ENCODE results near the gene CLCN4.

Gene CLCN4

GRCh38 chrX:10111364-10112148 lies 45.2 kb upstream of the CLCN4 start:
- no peak overlapping the region for H3K4me3 ChIP-seq (ENCODE audit: low read depth, low read length)
- TF ChIP-seq CTCF (IDR thresholded peaks at IDR 0.05; ENCODE audit: low read depth, low read length, missing control alignments) = no peak
- DNase-seq (ENCODE audit: low read depth) = peak; percentile 47

GRCh38 chrX:10112510-10112909 lies 44.3 kb upstream of the CLCN4 start:
- H3K4me3 ChIP-seq (ENCODE audit: low read depth, low read length) = no peak overlapping the region
- peak; percentile 41 for DNase-seq (ENCODE audit: low read depth)
- no peak for TF ChIP-seq CTCF (IDR thresholded peaks at IDR 0.05; ENCODE audit: low read depth, low read length, missing control alignments)

GRCh38 chrX:10115082-10115481 lies 41.7 kb upstream of the CLCN4 start:
- no peak for DNase-seq (ENCODE audit: low read depth)
- no peak overlapping the region for H3K4me3 ChIP-seq (ENCODE audit: low read depth, low read length)
- no peak for TF ChIP-seq CTCF (IDR thresholded peaks at IDR 0.05; ENCODE audit: low read depth, low read length, missing control alignments)

- H3K4me3 ChIP-seq (ENCODE audit: low read depth, low read length) = no peak overlapping the region
- TF ChIP-seq CTCF (IDR thresholded peaks at IDR 0.05; ENCODE audit: low read depth, low read length, missing control alignments) = no peak
- no peak for DNase-seq (ENCODE audit: low read depth)
Measured at GRCh38 chrX:10117301-10117700, 39.5 kb upstream of the CLCN4 start.

GRCh38 chrX:10117864-10118377 lies 38.9 kb upstream of the CLCN4 start:
- no peak overlapping the region for H3K4me3 ChIP-seq (ENCODE audit: low read depth, low read length)
- TF ChIP-seq CTCF (IDR thresholded peaks at IDR 0.05; ENCODE audit: low read depth, low read length, missing control alignments) = no peak
- DNase-seq (ENCODE audit: low read depth) = no peak

- no peak overlapping the region for H3K4me3 ChIP-seq (ENCODE audit: low read depth, low read length)
- TF ChIP-seq CTCF (IDR thresholded peaks at IDR 0.05; ENCODE audit: low read depth, low read length, missing control alignments) = no peak
- no peak for DNase-seq (ENCODE audit: low read depth)
Measured at GRCh38 chrX:10118530-10118929, 38.2 kb upstream of the CLCN4 start.
